T47D (cell line): ENCODE results near the gene LIPH.
"Not testable (repeated sequence)": the region's sequence is repeated elsewhere in the genome, so short reads cannot be mapped to it uniquely, and the experiment has no call there.

Experiments
- DNase-seq, 2 experiments: peaks; one replicate each; pipeline versions ENCODE4 v3.0.0 to v3.0.0-alpha.2; 2011 to 2012; ENCODE audit warnings: low read depth in 1 of 2, low spot score in 1 of 2
- JUND ChIP-seq: IDR thresholded peaks from 2 replicates; pipeline ENCODE4 v1.6.1; 2012; ENCODE audit warnings: low read depth
- in situ Hi-C: cut with HindIII; loops from 2 replicates; pipeline ENCODE4 v1.10.0; 2016; ENCODE audit warnings: low sequenced_read_pairs, low pct_unique_long_range_greater_than_20kb

Gene LIPH

GRCh38 chr3:185552358-185552877 lies at the start of gene LIPH:
Gene LIPH (minus strand): TSS chr3:185552588. CDS start chr3:185552471, 117 bp downstream.
- peak; percentile 80 to 91 for DNase-seq
- in situ Hi-C loops: no loop called here
- no peak for TF ChIP-seq JUND

DNA sequence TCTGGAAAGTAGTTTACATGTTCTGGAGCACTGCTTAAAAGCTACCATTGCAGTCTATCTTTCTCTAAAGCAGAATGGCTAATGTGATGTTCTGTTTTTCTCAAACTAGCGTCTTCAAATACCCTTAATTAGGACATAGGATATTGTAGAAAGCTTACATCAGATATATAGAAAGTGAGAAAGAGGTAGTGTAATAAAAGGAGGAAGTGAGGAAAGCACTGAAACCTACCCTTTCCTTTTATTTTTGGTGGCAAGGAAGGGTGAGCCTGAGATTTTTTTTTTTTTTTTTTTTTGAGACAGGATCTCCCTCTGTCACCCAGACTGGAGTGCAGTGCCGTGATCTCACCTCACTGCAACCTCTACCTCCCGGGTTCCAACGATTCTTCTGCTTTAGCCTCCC lies 43.1 kb upstream of the LIPH start:
- TF ChIP-seq JUND: no peak
- in situ Hi-C loops: no loop called here
- DNase-seq: no peak

DNA sequence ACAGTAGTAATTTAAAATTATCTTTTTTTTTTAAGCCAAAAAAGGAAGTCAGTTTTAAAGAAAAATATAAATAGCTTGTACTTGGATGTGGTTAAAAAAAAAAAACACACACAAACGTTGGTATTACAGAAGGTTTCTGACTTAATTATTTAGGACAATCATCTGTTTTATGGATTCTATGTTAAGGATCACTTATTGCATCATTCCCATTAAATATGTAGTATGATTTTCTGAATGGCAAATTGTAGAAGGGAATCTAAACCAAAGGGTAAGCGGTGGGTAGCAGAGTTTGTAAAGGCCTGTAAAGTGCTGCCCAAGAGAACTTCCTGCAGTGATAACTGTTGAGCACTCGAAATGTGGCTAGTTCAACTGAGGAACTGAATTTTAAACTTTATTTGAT lies 41.7 kb upstream of the LIPH start:
- TF ChIP-seq JUND: no peak
- DNase-seq: no peak
- in situ Hi-C loops: no loop called here

- TF ChIP-seq JUND: no peak
- in situ Hi-C loops: no loop called here
- no peak for DNase-seq
Measured at GRCh38 chr3:185586686-185587039, 34.3 kb upstream of the LIPH start.

DNA sequence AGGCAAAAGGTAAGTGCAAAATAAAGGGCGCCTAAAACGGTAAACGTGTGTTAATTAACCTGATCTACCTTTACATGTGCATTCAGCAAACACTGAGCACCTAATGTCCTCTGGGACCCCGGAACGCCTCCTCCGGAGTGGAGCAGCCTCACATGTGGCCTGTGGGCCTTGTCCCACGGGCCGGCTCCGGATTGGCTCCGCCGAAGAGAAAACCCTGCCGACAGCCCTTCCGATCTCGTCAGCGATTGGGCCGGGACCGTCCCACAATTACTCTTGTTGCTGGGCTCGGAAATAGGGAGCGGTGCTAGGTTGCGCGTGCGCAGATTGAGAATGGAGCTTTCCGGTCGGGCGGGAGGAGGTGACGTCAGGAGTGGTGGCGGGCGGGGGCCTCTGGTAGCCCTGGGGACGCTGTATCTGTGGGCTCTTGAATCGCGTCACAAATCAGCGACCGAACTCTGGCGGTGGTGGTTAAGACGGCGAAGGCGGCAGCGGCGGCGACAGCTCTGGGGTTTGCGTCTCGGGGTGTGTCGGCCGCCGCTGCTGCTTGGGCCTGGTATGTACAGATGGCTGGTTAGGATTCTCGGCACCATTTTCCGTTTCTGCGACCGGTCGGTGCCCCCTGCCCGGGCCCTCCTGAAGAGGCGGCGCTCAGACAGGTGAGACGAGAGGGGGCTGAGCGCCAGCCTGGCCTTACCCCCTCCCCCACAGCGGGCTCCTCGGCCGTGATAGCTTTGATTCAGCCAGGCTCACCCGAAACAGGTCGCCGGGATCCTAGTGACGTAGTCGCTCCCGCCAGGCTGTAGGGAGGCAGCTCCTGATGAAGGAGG lies 33.7 kb upstream of the LIPH start, which contains the start of gene SENP2:
Gene SENP2 (plus strand): TSS at position 437 of the 827 bp plus-strand sequence. CDS start 119 bp downstream, at position 556.
- peak; percentile 99 to 100 for DNase-seq
- in situ Hi-C loops: no loop called here
- no peak for TF ChIP-seq JUND

GRCh38 chr3:185585518-185585858 lies 33.1 kb upstream of the LIPH start:
- no peak for DNase-seq
- in situ Hi-C loops: no loop called here
- TF ChIP-seq JUND: no peak

GRCh38 chr3:185584686-185585085 lies 32.3 kb upstream of the LIPH start:
- no peak for DNase-seq
- in situ Hi-C loops: no loop called here
- TF ChIP-seq JUND: no peak

- in situ Hi-C loops: no loop called here
- no peak for DNase-seq
- no peak for TF ChIP-seq JUND
Measured at GRCh38 chr3:185583925-185584324, 31.5 kb upstream of the LIPH start.

GRCh38 chr3:185582871-185583270 lies 30.5 kb upstream of the LIPH start:
- no peak for TF ChIP-seq JUND
- no peak for DNase-seq

DNA sequence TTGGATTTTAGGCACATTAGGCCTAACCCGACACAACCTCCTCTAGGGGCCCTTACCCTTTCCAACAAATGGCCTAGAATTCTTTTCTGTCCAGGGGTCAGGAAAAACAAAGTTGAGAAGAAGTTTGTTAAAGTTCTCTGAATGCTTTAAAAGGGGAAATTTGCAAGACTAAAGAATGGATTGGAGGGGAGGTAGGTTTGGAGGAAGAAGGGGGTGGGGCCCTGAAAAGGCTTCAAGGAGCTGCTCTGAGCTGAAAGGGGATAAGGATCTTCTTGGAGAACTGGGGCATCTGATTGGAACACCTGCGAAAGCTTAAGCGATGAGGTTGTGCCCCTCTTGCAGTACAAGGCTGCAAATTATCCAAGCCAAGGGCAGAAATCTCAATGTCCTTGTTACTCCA lies 29.8 kb upstream of the LIPH start:
- in situ Hi-C loops: no loop called here
- no peak for TF ChIP-seq JUND
- DNase-seq: no peak

More at GRCh38 chr3:185582871-185583270, 30.5 kb upstream of the LIPH start:
- in situ Hi-C loops: no loop called here

- in situ Hi-C loops: not testable (repeated sequence)
Measured at GRCh38 chr3:185575108-185575869, 22.9 kb upstream of the LIPH start.

DNA sequence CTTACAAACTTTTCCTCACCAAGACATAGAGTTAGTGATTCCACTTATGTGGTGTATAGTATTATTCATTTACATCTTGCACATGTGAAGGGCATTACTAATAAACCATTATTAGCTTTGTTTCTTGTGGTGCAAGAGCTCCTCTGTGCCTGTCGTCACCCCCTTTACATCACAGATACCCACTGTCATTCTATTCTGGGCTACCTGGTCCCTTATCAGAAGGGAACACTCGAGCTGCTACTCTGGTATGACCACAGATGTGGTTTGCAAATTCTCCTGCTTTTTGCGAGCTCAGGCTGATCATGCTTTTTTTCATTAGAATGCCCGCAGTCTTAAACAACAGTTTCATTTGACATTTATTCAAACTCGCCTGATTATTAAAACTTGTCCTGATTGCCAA lies 19.8 kb upstream of the LIPH start:
- TF ChIP-seq JUND: no peak
- in situ Hi-C loops: no loop called here
- DNase-seq: no peak

More at GRCh38 chr3:185575108-185575869, 22.9 kb upstream of the LIPH start:
- DNase-seq: peak in 1 of 2 experiments; percentile 91

DNA sequence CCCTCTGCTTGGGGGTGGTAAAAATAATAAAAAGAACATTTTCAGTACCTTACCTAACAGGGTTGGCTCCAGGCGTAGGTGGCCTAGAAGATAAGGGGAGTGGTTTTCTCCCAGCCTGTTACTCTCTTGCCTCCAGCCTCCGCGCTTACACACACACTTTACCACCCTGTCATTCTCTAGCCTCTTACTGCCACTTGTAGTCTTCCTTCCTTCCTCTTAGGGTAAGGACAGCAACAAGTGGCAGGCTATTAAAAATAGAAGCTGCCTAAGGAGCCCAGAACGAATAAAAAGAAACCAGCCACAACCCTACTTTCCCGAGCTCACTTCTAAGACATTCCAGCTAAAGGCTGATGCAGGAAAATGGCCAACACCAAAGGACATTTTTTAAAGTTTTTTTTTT lies 9.6 kb upstream of the LIPH start:
- no peak for DNase-seq
- in situ Hi-C loops: no loop called here
- TF ChIP-seq JUND: no peak
